Calu3 (cell line): ENCODE data around the gene SORL1-AS1.

Experiments
- BruUV-seq: library from RNA; stranded (reverse); fragments of 400-500 nt; replicated peaks from 2 replicates; lab custom pipeline; 2021; lab: Mats Ljungman, UMichigan
- CTCF ChIA-PET: fragments of 300-600 bp; sonication (Branson Sonifier 250); formaldehyde crosslinking; loops from one replicate; lab custom pipeline; 2022; ENCODE audit warnings: antibody characterized with exemption; lab: Charles Lee
- DNase-seq: peaks from one replicate; pipeline ENCODE4 v3.0.0; 2022
- H3K27ac Mint-ChIP-seq: one replicate; pipeline ENCODE4 v1.8.0; 2022; ENCODE audit warnings: mixed read lengths; ENCODE audit not compliant: unreplicated experiment
- H3K27me3 Mint-ChIP-seq: one replicate; pipeline ENCODE4 v1.8.0; 2022; ENCODE audit warnings: mixed read lengths; ENCODE audit not compliant: unreplicated experiment
- H3K36me3 Mint-ChIP-seq: one replicate; pipeline ENCODE4 v1.8.0; 2022; ENCODE audit warnings: mild to moderate bottlenecking, moderate library complexity, mixed read lengths; ENCODE audit not compliant: insufficient read depth, unreplicated experiment
- H3K4me1 Mint-ChIP-seq: one replicate; pipeline ENCODE4 v1.8.0; 2022; ENCODE audit warnings: mild to moderate bottlenecking, low read depth, mixed read lengths; ENCODE audit not compliant: unreplicated experiment
- H3K4me3 Mint-ChIP-seq: one replicate; pipeline ENCODE4 v1.8.0; 2022; ENCODE audit warnings: mild to moderate bottlenecking, low read depth, moderate library complexity, mixed read lengths; ENCODE audit not compliant: unreplicated experiment
- H3K9me3 Mint-ChIP-seq: one replicate; pipeline ENCODE4 v1.8.0; 2022; ENCODE audit warnings: low read depth, mixed read lengths; ENCODE audit not compliant: unreplicated experiment
- intact Hi-C: fragments of 100-400 bp; cut with micrococcal nuclease; formaldehyde crosslinking; loops from one replicate; pipeline ENCODE4 v1.10.0; 2022; ENCODE audit not compliant: unreplicated experiment
- TF ChIP-seq, protein P1 (sequence below): fragments of 200-600 bp; IDR thresholded peaks from one replicate; pipeline ENCODE4 v1.8.0; 2022; ENCODE audit warnings: antibody characterized with exemption; ENCODE audit not compliant: unreplicated experiment

The SORL1-AS1 gene

DNA sequence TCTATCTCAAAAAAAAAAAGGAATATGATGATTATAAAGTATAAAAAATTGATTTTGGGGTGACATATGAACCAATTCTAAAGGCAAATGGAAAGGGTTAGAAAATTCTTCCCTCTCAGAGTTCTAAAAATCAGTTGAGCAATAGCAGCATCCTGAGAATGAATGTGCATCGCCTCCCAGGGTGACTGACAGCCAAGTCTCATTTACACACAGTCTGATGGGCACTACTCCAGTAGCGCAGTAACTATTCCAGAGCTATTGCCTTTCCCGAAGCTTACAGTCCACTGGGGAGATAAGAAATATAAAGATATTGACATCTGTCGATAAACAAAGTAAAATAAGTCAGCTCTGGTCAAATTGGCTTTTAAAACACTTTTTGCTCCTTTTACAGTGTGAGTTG is 32.9 kb downstream of the SORL1-AS1 start:
- no TSS peak for BruUV-seq
- H3K27me3 Mint-ChIP-seq: peaks cover 10% of the 10 kb centered on the region
- TF ChIP-seq, protein P1, sequence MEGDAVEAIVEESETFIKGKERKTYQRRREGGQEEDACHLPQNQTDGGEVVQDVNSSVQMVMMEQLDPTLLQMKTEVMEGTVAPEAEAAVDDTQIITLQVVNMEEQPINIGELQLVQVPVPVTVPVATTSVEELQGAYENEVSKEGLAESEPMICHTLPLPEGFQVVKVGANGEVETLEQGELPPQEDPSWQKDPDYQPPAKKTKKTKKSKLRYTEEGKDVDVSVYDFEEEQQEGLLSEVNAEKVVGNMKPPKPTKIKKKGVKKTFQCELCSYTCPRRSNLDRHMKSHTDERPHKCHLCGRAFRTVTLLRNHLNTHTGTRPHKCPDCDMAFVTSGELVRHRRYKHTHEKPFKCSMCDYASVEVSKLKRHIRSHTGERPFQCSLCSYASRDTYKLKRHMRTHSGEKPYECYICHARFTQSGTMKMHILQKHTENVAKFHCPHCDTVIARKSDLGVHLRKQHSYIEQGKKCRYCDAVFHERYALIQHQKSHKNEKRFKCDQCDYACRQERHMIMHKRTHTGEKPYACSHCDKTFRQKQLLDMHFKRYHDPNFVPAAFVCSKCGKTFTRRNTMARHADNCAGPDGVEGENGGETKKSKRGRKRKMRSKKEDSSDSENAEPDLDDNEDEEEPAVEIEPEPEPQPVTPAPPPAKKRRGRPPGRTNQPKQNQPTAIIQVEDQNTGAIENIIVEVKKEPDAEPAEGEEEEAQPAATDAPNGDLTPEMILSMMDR: no peak
- intact Hi-C loops: no loop called here
- no peaks in the 10 kb centered on the region for H3K36me3 Mint-ChIP-seq
- CTCF ChIA-PET: no interaction called here
- no peak overlapping the region for H3K27ac Mint-ChIP-seq
- H3K4me3 Mint-ChIP-seq: no peak overlapping the region
- no peaks in the 10 kb centered on the region for H3K9me3 Mint-ChIP-seq
- H3K4me1 Mint-ChIP-seq: peaks cover 8% of the 10 kb centered on the region
- DNase-seq: no peak

DNA sequence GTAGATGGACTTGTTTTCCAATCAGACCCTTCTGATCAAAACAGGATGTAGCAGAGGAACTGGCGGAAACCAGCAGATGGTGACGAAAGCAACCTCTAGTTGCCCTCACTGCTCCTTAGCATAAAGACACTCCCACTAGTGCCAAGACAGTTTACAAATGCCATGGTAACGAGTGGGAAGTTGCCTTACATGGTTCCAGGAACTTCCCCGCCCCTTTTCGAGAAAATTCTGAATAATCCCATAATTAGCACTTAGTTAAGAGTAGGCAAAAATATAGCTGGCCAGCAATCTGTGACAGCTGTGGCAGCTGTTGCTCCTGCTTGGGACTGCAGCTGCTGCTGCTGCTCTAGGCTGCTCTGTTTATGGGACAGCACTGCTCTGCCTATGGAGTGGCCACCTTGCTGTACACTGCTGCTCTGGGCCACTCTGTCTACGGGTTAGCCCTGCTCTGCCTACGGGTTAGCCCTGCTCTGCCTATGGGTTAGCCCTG is 34.1 kb downstream of the SORL1-AS1 start:
- no TSS peak for BruUV-seq
- no peak for DNase-seq
- no peak overlapping the region for H3K4me3 Mint-ChIP-seq
- no peak overlapping the region for H3K27ac Mint-ChIP-seq
- H3K9me3 Mint-ChIP-seq: no peaks in the 10 kb centered on the region
- H3K27me3 Mint-ChIP-seq: no peaks in the 10 kb centered on the region
- intact Hi-C loops: no loop called here
- TF ChIP-seq, protein P1: no peak
- no peaks in the 10 kb centered on the region for H3K36me3 Mint-ChIP-seq
- CTCF ChIA-PET: no interaction called here
- H3K4me1 Mint-ChIP-seq: peaks cover 8% of the 10 kb centered on the region

DNA sequence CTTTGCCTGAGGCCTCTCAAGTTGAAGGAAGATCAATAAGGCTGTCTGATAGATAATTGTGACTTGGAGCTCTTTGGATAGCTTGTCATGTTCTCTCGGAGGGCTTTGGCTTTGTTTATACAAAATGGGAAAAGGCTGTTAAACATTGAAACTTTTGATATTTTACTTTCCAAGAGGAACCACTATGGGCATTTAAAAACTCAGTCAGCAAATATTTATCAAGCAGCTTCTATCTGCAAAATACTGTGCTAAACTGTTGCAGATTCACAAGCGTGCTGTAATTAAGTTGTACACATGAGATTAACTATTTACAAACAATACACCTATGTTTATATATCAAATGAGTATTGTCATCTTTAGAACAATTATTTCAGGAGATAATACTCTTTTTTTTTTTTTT is 35.2 kb downstream of the SORL1-AS1 start:
- Mint-ChIP-seq H3K4me3 (no peak overlapping the region), H3K4me1 (peaks cover 8% of the 10 kb centered on the region), H3K27ac (no peak overlapping the region), H3K27me3 (no peaks in the 10 kb centered on the region), H3K36me3 (no peaks in the 10 kb centered on the region), H3K9me3 (no peaks in the 10 kb centered on the region)
- no peak for DNase-seq
- TF ChIP-seq, protein P1: no peak
- intact Hi-C loops: no loop called here
- CTCF ChIA-PET: interaction anchor here (0.6 kb wide), 1 partner anchor 628 kb away, joined by 3 read pairs; no protein-coding TSS in a partner anchor
- no TSS peak for BruUV-seq

DNA sequence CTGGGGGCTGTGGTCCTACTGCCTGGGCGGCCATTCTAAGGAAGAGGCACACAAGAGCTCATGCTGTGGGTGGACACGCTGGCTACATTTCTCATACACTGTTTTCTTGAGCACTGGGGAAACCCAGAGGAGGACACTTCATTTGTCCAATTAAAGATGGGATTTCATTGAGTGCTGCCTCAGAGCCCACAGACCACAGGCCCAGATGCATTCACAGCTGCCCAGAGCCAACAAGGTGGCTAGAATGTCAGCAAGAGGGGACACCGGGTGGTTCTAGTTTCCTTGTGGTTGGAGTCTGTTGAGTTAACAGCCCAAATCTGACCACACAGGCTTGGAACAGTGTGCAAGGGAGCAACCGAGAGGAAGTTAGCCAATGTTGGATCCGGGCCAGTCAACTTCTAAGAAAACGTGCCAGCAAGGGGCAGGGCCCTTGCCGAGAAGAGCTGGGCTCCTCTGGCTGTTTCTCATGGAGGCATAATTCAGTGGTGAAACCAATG is 35.7 kb downstream of the SORL1-AS1 start:
- TF ChIP-seq, protein P1: no peak
- no peak overlapping the region for H3K4me3 Mint-ChIP-seq
- H3K4me1 Mint-ChIP-seq: peaks cover 8% of the 10 kb centered on the region
- BruUV-seq: no TSS peak
- CTCF ChIA-PET: interaction anchor here (0.6 kb wide), 1 partner anchor 628 kb away, joined by 3 read pairs; no protein-coding TSS in a partner anchor
- no peaks in the 10 kb centered on the region for H3K27me3 Mint-ChIP-seq
- no peak overlapping the region for H3K27ac Mint-ChIP-seq
- no peaks in the 10 kb centered on the region for H3K9me3 Mint-ChIP-seq
- no peaks in the 10 kb centered on the region for H3K36me3 Mint-ChIP-seq
- intact Hi-C loops: no loop called here
- peak; percentile 64 for DNase-seq
